Fibroblast of lung (primary cell): ENCODE measurements around the gene LRIT2. TPM values are rescaled to one million over a fixed set of nuclear protein-coding genes. Genes with fewer than 3 reads are reported as not detected.
"Not testable (repeated sequence)": the region's sequence is repeated elsewhere in the genome, so short reads cannot be mapped to it uniquely, and the experiment has no call there.

Experiments
- DNase-seq, 2 donors: peaks; one replicate each; pipeline versions ENCODE4 v3.0.0 to v3.0.0-alpha.2; 2010; ENCODE audit warnings: low read depth in 2 of 2
- H2AFZ ChIP-seq: 2 replicates; pipeline ENCODE4 v1.5.1; 2012; ENCODE audit warnings: low read length, control low read depth, inconsistent platforms
- H3K27ac ChIP-seq: 2 replicates; pipeline ENCODE4 v1.5.1; 2011; ENCODE audit warnings: low read length, control low read depth; ENCODE audit not compliant: insufficient read depth
- H3K27me3 ChIP-seq: 2 replicates; pipeline ENCODE4 v1.5.1; 2011; ENCODE audit warnings: mild to moderate bottlenecking, low read length; ENCODE audit not compliant: control insufficient read depth, insufficient read depth
- H3K36me3 ChIP-seq: 2 replicates; pipeline ENCODE4 v1.5.1; 2011; ENCODE audit warnings: low read length; ENCODE audit not compliant: control insufficient read depth, insufficient read depth
- H3K4me1 ChIP-seq: 2 replicates; pipeline ENCODE4 v1.5.1; 2011; ENCODE audit warnings: low read length; ENCODE audit not compliant: control insufficient read depth, insufficient read depth; ENCODE audit errors: extremely low read depth
- H3K4me2 ChIP-seq: 2 replicates; pipeline ENCODE4 v1.5.1; 2011; ENCODE audit warnings: low read length, control low read depth; ENCODE audit not compliant: insufficient read depth; ENCODE audit errors: extremely low read depth
- H3K4me3 ChIP-seq, 4 experiments: fragments of 200-600 bp in 1 of 4; sonication (generic) in 1 of 4; replicated peaks in 1 of 4; 2 replicates each; pipeline ENCODE4 v1.5.1; 2011 to 2016; ENCODE audit warnings: low read length in 4 of 4, low read depth in 3 of 4, mild to moderate bottlenecking in 3 of 4, control low read depth in 2 of 4, inconsistent platforms in 1 of 4, mixed read lengths in 1 of 4; ENCODE audit not compliant: insufficient read depth in 1 of 4; ENCODE audit errors: control extremely low read depth in 1 of 4
- H3K79me2 ChIP-seq: 2 replicates; pipeline ENCODE4 v1.5.1; 2012; ENCODE audit warnings: mild to moderate bottlenecking, low read length, inconsistent platforms; ENCODE audit not compliant: control insufficient read depth, insufficient read depth
- H3K9ac ChIP-seq: 2 replicates; pipeline ENCODE4 v1.5.1; 2011; ENCODE audit warnings: mild to moderate bottlenecking, low read length, control low read depth; ENCODE audit not compliant: insufficient read depth
- H3K9me3 ChIP-seq: 2 replicates; pipeline ENCODE4 v1.5.1; 2012; ENCODE audit warnings: low read depth, low read length; ENCODE audit not compliant: control insufficient read depth, insufficient read depth
- H4K20me1 ChIP-seq: 2 replicates; pipeline ENCODE4 v1.5.1; 2011; ENCODE audit warnings: low read length; ENCODE audit not compliant: control insufficient read depth, insufficient read depth; ENCODE audit errors: extremely low read depth
- EZH2 ChIP-seq: IDR thresholded peaks from 2 replicates; pipeline ENCODE4 v1.5.1; 2012; ENCODE audit warnings: low read length, control low read depth, mild to moderate bottlenecking; ENCODE audit errors: missing control alignments
- polyA plus RNA-seq, 2 donors: library from polyadenylated mRNA; depleted of rRNA in 1 of 2; stranded (reverse) in 1 of 2; unstranded in 1 of 2; fragments of >200 nt; gene quantifications; 2 replicates each; pipeline ENCODE4 v1.2.1, GENCODE V29; 2011 to 2012; ENCODE audit warnings: missing spikeins in 1 of 2
- total RNA-seq: library from RNA; depleted of rRNA; stranded (reverse); fragments of >200 nt; gene quantifications from 2 replicates; pipeline ENCODE4 v1.2.1, GENCODE V29; 2014
- TF ChIP-seq, protein P1 (sequence below), 2 donors: IDR thresholded peaks in 1 of 2; conservative IDR thresholded peaks in 1 of 2; 1 replicate in 1 of 2; 2 replicates in 1 of 2; pipeline ENCODE4 v1.5.1; 2011 to 2012; ENCODE audit warnings: low read length in 2 of 2, control low read depth in 1 of 2, inconsistent platforms in 1 of 2, low read depth in 1 of 2, mild to moderate bottlenecking in 1 of 2

Gene LRIT2
- total and polyA plus RNA-seq, 2 donors (not counting 1 experiment from before 2014, with no cell fraction given): not detected

DNA sequence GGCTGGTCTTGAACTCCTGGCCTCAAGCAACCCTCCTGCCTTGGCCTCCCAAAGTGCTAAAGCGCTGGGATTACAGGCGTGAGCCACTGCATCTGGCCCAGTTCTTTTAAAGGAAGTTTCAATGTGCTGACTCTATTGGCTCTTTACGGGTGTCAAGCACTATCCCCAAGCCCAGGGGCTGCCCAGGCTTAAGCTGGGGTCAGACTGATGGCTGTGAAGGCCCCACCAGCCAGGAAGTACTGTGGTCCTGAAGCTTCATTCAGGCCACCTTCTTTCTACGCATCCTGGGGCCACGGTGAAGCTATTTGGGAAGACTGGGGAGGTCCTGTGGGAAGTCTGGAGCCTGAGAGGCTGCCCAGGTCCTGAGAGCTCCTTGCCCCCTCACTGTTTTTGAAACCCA lies 43.7 kb downstream of the LRIT2 start:
- Histone ChIP-seq H3K4me1 (no peaks in the 10 kb centered on the region), H3K9ac (no peak overlapping the region), H3K79me2 (no peaks in the 10 kb centered on the region), H3K9me3 (no peaks in the 10 kb centered on the region), H3K36me3 (no peaks in the 10 kb centered on the region), H3K4me2 (no peak overlapping the region), H3K27ac (no peak overlapping the region), H2AFZ (no peak overlapping the region), H3K4me3 (no peak overlapping the region), H3K27me3 (no peaks in the 10 kb centered on the region), H4K20me1 (no peaks in the 10 kb centered on the region)
- TF ChIP-seq, protein P1, sequence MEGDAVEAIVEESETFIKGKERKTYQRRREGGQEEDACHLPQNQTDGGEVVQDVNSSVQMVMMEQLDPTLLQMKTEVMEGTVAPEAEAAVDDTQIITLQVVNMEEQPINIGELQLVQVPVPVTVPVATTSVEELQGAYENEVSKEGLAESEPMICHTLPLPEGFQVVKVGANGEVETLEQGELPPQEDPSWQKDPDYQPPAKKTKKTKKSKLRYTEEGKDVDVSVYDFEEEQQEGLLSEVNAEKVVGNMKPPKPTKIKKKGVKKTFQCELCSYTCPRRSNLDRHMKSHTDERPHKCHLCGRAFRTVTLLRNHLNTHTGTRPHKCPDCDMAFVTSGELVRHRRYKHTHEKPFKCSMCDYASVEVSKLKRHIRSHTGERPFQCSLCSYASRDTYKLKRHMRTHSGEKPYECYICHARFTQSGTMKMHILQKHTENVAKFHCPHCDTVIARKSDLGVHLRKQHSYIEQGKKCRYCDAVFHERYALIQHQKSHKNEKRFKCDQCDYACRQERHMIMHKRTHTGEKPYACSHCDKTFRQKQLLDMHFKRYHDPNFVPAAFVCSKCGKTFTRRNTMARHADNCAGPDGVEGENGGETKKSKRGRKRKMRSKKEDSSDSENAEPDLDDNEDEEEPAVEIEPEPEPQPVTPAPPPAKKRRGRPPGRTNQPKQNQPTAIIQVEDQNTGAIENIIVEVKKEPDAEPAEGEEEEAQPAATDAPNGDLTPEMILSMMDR (conservative IDR thresholded peaks at IDR 0.05 in 1 of 2, IDR thresholded peaks at IDR 0.05 in 1 of 2; ENCODE audit: low read depth in 1 of 2, low read length in 2 of 2): no peak
- no peak for TF ChIP-seq EZH2
- no peak for DNase-seq

DNA sequence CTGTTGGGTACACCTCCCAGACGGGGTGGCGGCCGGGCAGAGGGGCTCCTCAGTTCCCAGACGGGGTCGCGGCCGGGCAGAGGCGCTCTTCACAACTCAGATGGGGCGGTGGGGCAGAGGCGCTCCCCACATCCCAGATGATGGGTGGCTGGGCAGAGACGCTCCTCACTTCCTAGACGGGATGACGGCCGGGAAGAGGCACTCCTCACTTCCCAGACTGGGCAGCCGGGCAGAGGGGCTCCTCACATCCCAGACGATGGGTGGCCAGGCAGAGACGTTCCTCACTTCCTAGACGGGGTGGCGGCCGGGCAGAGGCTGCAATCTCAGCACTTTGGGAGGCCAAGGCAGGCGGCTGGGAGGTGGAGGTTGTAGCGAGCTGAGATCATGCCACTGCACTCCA lies 45.0 kb downstream of the LRIT2 start:
- not testable (repeated sequence) for H3K4me3 ChIP-seq, H3K9me3 ChIP-seq, H3K27ac ChIP-seq, H3K27me3 ChIP-seq, H4K20me1 ChIP-seq, H3K4me1 ChIP-seq, H3K9ac ChIP-seq, H2AFZ ChIP-seq, H3K79me2 ChIP-seq, H3K36me3 ChIP-seq, DNase-seq, H3K4me2 ChIP-seq

DNA sequence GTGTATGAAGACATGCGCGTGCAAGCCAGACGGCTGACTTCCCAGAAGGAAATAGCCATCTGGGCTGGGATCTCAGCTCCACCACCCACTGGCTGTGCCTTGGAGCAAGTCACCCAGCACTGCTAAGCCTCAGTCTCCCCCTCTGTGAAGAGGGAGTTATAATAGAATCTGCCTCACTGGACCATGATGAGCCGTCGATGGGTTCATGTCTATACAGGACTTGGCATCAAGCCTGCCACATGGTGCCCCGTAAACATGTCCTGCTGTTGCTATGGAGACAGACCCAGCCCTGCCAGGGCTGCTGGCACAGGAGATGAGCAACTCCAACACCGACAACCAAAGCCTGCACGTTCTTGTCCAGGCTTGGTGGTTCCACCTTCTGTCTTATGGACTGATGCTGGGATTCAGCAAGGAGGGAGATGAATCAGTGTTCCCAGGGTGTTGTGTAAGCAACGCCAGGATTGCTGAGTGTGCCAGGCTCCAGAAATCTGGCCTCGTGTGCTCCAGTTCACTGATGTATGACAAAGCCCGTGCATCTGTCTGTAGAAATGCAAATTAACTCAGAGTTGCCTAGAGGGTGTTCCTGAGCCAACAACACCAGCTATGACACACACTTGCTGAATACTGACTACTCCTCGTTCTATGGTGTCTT lies 46.2 kb downstream of the LRIT2 start:
- no peaks in the 10 kb centered on the region for H4K20me1 ChIP-seq
- no peak overlapping the region for H3K27ac ChIP-seq
- no peaks in the 10 kb centered on the region for H3K36me3 ChIP-seq
- peak; percentile 6 to 53 for DNase-seq
- no peak overlapping the region for H2AFZ ChIP-seq
- no peaks in the 10 kb centered on the region for H3K4me1 ChIP-seq
- H3K9me3 ChIP-seq: no peaks in the 10 kb centered on the region
- no peaks in the 10 kb centered on the region for H3K79me2 ChIP-seq
- TF ChIP-seq, protein P1 (conservative IDR thresholded peaks at IDR 0.05 in 1 of 2, IDR thresholded peaks at IDR 0.05 in 1 of 2; ENCODE audit: low read depth in 1 of 2, low read length in 2 of 2): no peak
- no peak for TF ChIP-seq EZH2
- H3K4me2 ChIP-seq: no peak overlapping the region
- no peak overlapping the region for H3K9ac ChIP-seq
- no peaks in the 10 kb centered on the region for H3K27me3 ChIP-seq
- H3K4me3 ChIP-seq: no peak overlapping the region
